ENCODE results near the gene ABCB1.

DNA sequence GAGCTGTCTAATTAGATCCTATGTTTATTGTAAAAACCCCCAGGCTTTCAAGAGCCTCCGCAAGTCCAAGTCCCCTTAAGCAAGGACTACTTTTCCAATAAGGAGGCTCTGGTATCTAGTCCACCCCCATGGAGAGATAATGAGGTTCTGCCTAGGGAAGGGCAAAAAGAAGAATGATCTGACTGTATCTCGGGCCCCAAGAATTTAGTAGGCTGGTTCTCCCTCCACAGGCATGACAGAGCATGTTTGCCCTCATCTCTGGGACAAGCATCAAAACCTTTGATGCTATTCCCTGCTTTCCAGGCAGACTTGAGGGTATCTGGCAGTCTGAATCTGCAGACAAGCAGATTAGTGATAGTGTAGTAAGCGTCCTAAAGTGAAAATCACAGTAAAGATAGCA lies 19.0 kb downstream of the ABCB1 start:
- TF ChIP-seq EZH2phosphoT487 (IDR thresholded peaks at IDR 0.05; ENCODE audit: borderline replicate concordance, low read length) = no peak
- TF ChIP-seq, protein P1, sequence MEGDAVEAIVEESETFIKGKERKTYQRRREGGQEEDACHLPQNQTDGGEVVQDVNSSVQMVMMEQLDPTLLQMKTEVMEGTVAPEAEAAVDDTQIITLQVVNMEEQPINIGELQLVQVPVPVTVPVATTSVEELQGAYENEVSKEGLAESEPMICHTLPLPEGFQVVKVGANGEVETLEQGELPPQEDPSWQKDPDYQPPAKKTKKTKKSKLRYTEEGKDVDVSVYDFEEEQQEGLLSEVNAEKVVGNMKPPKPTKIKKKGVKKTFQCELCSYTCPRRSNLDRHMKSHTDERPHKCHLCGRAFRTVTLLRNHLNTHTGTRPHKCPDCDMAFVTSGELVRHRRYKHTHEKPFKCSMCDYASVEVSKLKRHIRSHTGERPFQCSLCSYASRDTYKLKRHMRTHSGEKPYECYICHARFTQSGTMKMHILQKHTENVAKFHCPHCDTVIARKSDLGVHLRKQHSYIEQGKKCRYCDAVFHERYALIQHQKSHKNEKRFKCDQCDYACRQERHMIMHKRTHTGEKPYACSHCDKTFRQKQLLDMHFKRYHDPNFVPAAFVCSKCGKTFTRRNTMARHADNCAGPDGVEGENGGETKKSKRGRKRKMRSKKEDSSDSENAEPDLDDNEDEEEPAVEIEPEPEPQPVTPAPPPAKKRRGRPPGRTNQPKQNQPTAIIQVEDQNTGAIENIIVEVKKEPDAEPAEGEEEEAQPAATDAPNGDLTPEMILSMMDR (conservative IDR thresholded peaks at IDR 0.05; ENCODE audit: low read depth, low read length) = no peak
- no peak for TF ChIP-seq EZH2 (IDR thresholded peaks at IDR 0.05; ENCODE audit: low read length, unreplicated experiment)

Measured in PC-3 (cell line).